Stomach (tissue), 19 donors: Measurements from ENCODE around the gene HMGN2. TPM values are rescaled to one million over a fixed set of nuclear protein-coding genes. Genes with fewer than 3 reads are reported as not detected.
A peak's percentile ranks its signal among the peaks of the same experiment; 100 is the strongest.

ENCODE experiments used
- DNase-seq, 2 donors: peaks; one replicate each; pipeline versions ENCODE4 v3.0.0 to v3.0.0-alpha.2; 2013 to 2019
- H3K27ac ChIP-seq, 5 donors: fragments of 200-600 bp in 4 of 5; sonication (generic) in 4 of 5; one replicate each; pipeline ENCODE4 v1.5.1; 2013 to 2019; ENCODE audit warnings: mild to moderate bottlenecking in 1 of 5, moderate library complexity in 1 of 5
- H3K27me3 ChIP-seq, 3 donors: fragments of 200-600 bp; sonication (generic); one replicate each; pipeline ENCODE4 v1.5.1; 2017 to 2019; ENCODE audit warnings: mixed run types in 1 of 3
- H3K36me3 ChIP-seq, 4 donors: fragments of 200-600 bp; sonication (generic); 1 replicate in 3 of 4; 2 replicates in 1 of 4; pipeline ENCODE4 v1.5.1; 2016 to 2019
- H3K4me1 ChIP-seq, 4 donors: fragments of 200-600 bp; sonication (generic); one replicate each; pipeline ENCODE4 v1.5.1; 2016 to 2019
- H3K4me3 ChIP-seq, 4 donors: fragments of 200-600 bp; sonication (generic) in 3 of 4; one replicate each; pipeline ENCODE4 v1.5.1; 2016 to 2019; ENCODE audit warnings: mild to moderate bottlenecking in 1 of 4
- H3K9me3 ChIP-seq, 4 donors: fragments of 200-600 bp; sonication (generic); one replicate each; pipeline ENCODE4 v1.5.1; 2016 to 2019
- EP300 ChIP-seq: sonication (generic); formaldehyde crosslinking; IDR thresholded peaks from one replicate; pipeline ENCODE4 v1.6.1; 2017; ENCODE audit warnings: antibody characterized with exemption
- POLR2A ChIP-seq, 4 donors: fragments of 450-650 bp; IDR thresholded peaks; one replicate each; pipeline ENCODE4 v1.6.1; 2016; ENCODE audit warnings: antibody characterized with exemption in 4 of 4, control low read depth in 2 of 4, mild to moderate bottlenecking in 1 of 4, moderate library complexity in 1 of 4
- POLR2AphosphoS5 ChIP-seq, 3 donors: sonication (generic); formaldehyde crosslinking; IDR thresholded peaks; one replicate each; pipeline ENCODE4 v1.6.1; 2016; ENCODE audit warnings: antibody characterized with exemption in 3 of 3
- WGBS, 5 donors: extraction: QIAGEN DNeasy Blood & Tissue Kit in 3 of 5; methylation state at CpG; one replicate each; pipeline versions ENCODE4 v1.1.5 to v1.1.7; 2013 to 2018; 5-methylcytosine and 5-hydroxymethylcytosine counted together
- intact Hi-C: fragments of 100-400 bp; cut with DNase I; formaldehyde crosslinking; loops from one replicate; pipeline ENCODE4 v1.15.1; 2023; ENCODE audit warnings: low total_unique reads
- long read RNA-seq, 10 donors: transcript quantifications; one replicate each; lab custom pipeline, GENCODE V29; 2026
- polyA plus RNA-seq, 3 donors: library from polyadenylated mRNA; stranded (reverse); fragments of 200-250 nt; gene quantifications; one replicate each; pipeline ENCODE4 v1.2.3, GENCODE V29; 2013
- total RNA-seq, 5 donors: library from RNA; depleted of rRNA; stranded (reverse); fragments of >200 nt; gene quantifications; one replicate each; pipeline versions ENCODE4 v1.1.0 to v1.2.3, GENCODE V29; 2014 to 2016
- TF ChIP-seq, protein P1 (sequence below), 7 experiments: fragments of 450-650 bp in 4 of 7; fragments of 200-600 bp in 3 of 7; sonication (generic) in 3 of 7; IDR thresholded peaks; one replicate each; pipeline ENCODE4 v1.5.1; 2016 to 2019; ENCODE audit warnings: antibody characterized with exemption in 7 of 7, control low read depth in 2 of 7, mild to moderate bottlenecking in 1 of 7
- donor health status: healthy with polysubstance abuse.
- donor health status: Bipolar disorder and iron deficiency.
- donor health status: healthy.

HMGN2 gene
- total RNA-seq (100 to 1,000 TPM in 4 of 5 donors, 10 to 100 TPM in 1; 70.1 to 897 (median 422) TPM), polyA plus RNA-seq (100 to 1,000 TPM; 418 to 629 (median 615) TPM)
- long read RNA-seq, donor 1, transcript HMGN2-201 (6 exons, 1,191 nt): major isoform, 109 of 131 reads
- long read RNA-seq, donor 1, partial matches to known transcripts: 17 of 131 reads
- long read RNA-seq, donor 1, other reads (novel, unspliced or antisense): 5 of 131 reads
- long read RNA-seq, donor 2, transcript HMGN2-201 (6 exons, 1,191 nt): major isoform, 150 of 172 reads
- long read RNA-seq, donor 2, partial matches to known transcripts: 7 of 172 reads
- long read RNA-seq, donor 2, other reads (novel, unspliced or antisense): 10 of 172 reads
- long read RNA-seq, donor 3, transcript HMGN2-201 (6 exons, 1,191 nt): major isoform, 118 of 295 reads
- long read RNA-seq, donor 3, partial matches to known transcripts: 170 of 295 reads
- long read RNA-seq, donor 3, other reads (novel, unspliced or antisense): 5 of 295 reads
- long read RNA-seq, donor 4, transcript HMGN2-201 (6 exons, 1,191 nt): major isoform, 23 of 23 reads
- long read RNA-seq, donor 4, partial matches to known transcripts: 0 of 23 reads
- long read RNA-seq, donor 4, other reads (novel, unspliced or antisense): 0 of 23 reads
- long read RNA-seq, donor 5, transcript HMGN2-201 (6 exons, 1,191 nt): major isoform, 254 of 300 reads
- long read RNA-seq, donor 5, partial matches to known transcripts: 33 of 300 reads
- long read RNA-seq, donor 5, other reads (novel, unspliced or antisense): 8 of 300 reads
- long read RNA-seq, donor 6: 0 reads
- long read RNA-seq, donor 7, transcript HMGN2-201 (6 exons, 1,191 nt): major isoform, 249 of 479 reads
- long read RNA-seq, donor 7, transcript HMGN2-205 (5 exons, 952 nt): minor isoform, 6 of 479 reads
- long read RNA-seq, donor 7, partial matches to known transcripts: 196 of 479 reads
- long read RNA-seq, donor 7, other reads (novel, unspliced or antisense): 26 of 479 reads
- long read RNA-seq, donor 8, transcript HMGN2-201 (6 exons, 1,191 nt): major isoform, 211 of 567 reads
- long read RNA-seq, donor 8, partial matches to known transcripts: 342 of 567 reads
- long read RNA-seq, donor 8, other reads (novel, unspliced or antisense): 6 of 567 reads
- long read RNA-seq, donor 9, transcript HMGN2-201 (6 exons, 1,191 nt): major isoform, 171 of 424 reads
- long read RNA-seq, donor 9, partial matches to known transcripts: 241 of 424 reads
- long read RNA-seq, donor 9, other reads (novel, unspliced or antisense): 10 of 424 reads
- long read RNA-seq, donor 10, transcript HMGN2-201 (6 exons, 1,191 nt): major isoform, 86 of 190 reads
- long read RNA-seq, donor 10, partial matches to known transcripts: 100 of 190 reads
- long read RNA-seq, donor 10, other reads (novel, unspliced or antisense): 0 of 190 reads

DNA sequence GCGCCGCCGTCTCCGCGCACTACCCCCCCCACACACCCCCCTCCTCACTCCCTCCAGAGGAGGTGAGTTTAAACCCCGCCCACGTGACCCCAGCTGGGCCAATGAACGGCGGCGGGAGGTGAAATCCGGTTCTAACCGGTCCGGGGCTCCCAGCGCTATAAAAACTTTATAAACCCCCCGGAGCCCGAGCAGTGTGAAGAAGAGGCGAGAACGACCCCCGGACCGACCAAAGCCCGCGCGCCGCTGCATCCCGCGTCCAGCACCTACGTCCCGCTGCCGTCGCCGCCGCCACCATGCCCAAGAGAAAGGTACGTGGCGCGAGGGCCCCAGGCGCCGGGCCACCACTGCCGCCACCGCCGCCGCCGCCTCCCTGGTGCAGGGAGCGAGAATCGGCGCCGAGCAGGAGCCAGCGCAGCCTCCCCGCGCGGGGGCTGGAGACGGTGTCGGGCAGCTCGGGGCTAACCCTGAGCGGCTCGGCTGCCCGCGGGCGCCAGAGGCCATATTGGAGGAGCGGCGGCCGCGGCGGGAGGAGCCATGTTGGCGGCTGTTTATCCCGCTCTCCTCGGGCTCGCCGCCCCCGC is at the start of gene HMGN2:
HMGN2 (plus strand) TSS at position 121 of the 581 bp plus-strand sequence; CDS start at position 294, 173 bp downstream.
- intact Hi-C loops: no loop called here
- TF ChIP-seq, protein P1, sequence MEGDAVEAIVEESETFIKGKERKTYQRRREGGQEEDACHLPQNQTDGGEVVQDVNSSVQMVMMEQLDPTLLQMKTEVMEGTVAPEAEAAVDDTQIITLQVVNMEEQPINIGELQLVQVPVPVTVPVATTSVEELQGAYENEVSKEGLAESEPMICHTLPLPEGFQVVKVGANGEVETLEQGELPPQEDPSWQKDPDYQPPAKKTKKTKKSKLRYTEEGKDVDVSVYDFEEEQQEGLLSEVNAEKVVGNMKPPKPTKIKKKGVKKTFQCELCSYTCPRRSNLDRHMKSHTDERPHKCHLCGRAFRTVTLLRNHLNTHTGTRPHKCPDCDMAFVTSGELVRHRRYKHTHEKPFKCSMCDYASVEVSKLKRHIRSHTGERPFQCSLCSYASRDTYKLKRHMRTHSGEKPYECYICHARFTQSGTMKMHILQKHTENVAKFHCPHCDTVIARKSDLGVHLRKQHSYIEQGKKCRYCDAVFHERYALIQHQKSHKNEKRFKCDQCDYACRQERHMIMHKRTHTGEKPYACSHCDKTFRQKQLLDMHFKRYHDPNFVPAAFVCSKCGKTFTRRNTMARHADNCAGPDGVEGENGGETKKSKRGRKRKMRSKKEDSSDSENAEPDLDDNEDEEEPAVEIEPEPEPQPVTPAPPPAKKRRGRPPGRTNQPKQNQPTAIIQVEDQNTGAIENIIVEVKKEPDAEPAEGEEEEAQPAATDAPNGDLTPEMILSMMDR (IDR thresholded peaks at IDR 0.05): no peak
- TF ChIP-seq EP300 (no peak), POLR2AphosphoS5 (IDR thresholded peaks at IDR 0.05) (peak in 2 of 3 donors; percentile 12 to 51), POLR2A (IDR thresholded peaks at IDR 0.05) (no peak)
- peaks cover 25 to 61% (median 49%) of the 10 kb centered on the region in 4 donors for H3K4me1 ChIP-seq
- H3K4me3 ChIP-seq: peak within 1 kb of the TSS; percentile 94 to 100 (median 98)
- peak within 1 kb of the TSS; percentile 99 to 100 (median 100) for H3K27ac ChIP-seq
- peak; percentile 91 to 97 for DNase-seq
- no peaks in the 10 kb centered on the region for H3K9me3 ChIP-seq
- peaks cover 12 to 59% (median 54%) of the 10 kb centered on the region in 4 donors for H3K36me3 ChIP-seq
- WGBS, 5 donors: 0 to 1% (median 0%) methylated on average over 18 to 69 of the region's 69 CpGs
- H3K27me3 ChIP-seq: no peaks in the 10 kb centered on the region

DNA sequence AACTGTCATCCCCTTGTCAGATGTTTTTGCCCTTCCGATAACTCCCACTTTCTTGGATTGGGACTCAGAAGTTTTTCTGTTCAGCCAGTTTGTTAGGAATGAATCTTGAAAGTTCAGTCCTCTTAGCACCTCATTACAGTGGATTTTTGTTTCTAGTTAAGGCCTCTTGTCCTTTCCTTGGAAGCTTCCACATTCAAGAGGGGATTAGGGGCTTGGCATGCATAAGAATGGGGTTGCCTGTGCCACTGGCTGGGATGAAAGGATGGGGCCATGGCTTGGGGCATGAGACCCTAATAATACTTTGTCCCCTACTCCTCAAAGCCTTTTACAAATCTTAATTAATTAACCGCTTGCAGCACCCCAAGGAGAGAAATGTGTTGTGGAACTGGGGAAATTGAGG is 42.5 kb upstream of the HMGN2 start:
- intact Hi-C loops: no loop called here
- 86 to 97% (median 90%) methylated on average over 2 of the region's 2 CpGs for WGBS, 5 donors
- H3K4me1 ChIP-seq: peaks cover 7 to 31% (median 28%) of the 10 kb centered on the region in 4 donors
- peaks cover 0 to 4% (median 0%) of the 10 kb centered on the region in 3 donors for H3K27me3 ChIP-seq
- H3K4me3 ChIP-seq: no peak overlapping the region
- peaks cover 0 to 10% (median 4%) of the 10 kb centered on the region in 4 donors for H3K36me3 ChIP-seq
- DNase-seq: no peak
- no peak overlapping the region for H3K27ac ChIP-seq
- no peaks in the 10 kb centered on the region for H3K9me3 ChIP-seq
- TF ChIP-seq, protein P1 (IDR thresholded peaks at IDR 0.05): no peak
- TF ChIP-seq EP300 (no peak), POLR2A (IDR thresholded peaks at IDR 0.05) (no peak), POLR2AphosphoS5 (IDR thresholded peaks at IDR 0.05) (no peak)

DNA sequence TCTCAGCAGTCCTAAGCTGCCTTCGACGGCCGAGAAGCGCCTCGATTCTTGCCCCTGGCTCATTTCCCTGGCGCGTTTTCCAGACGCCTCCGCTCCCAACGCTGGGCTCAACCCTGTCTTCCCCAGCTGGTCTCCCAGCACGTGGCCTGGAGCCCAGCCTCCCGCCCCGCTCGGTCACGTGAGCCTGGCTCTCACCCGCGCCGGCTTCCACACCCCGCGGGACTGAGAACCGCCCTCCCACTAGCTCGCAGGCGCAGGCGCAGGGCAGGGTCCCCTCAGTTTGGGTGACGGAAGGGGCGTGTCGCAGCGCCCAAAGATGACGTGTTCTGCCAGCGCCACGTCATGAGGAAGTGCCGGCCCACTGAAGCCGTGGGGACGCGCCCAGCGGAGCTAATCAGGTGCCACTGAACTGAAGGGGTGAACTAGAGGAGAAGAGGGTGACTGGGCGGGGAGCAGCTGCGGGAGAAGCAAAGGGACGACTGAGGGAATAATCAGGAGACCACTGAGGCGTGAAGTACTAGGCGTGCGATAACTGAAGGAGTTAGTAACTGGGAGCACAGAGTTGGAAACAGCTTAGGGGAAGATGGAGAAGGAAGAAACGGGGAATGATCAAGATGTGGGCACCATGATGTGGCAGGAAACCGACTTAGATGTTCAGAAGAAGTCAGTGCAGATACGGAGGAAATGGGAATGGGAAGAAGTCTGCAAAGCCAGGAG is 40.1 kb upstream of the HMGN2 start, which contains the start of gene DHDDS:
DHDDS (plus strand) TSS at position 343 of the 717 bp plus-strand sequence. CDS start 625 bp downstream, outside the sequence.
- intact Hi-C loops: no loop called here
- Histone ChIP-seq H3K27ac (peak within 1 kb of the TSS; percentile 53 to 89 (median 80)), H3K27me3 (no peaks in the 10 kb centered on the region), H3K9me3 (no peaks in the 10 kb centered on the region), H3K4me3 (peak within 1 kb of the TSS; percentile 61 to 75 (median 70)), H3K4me1 (peaks cover 7 to 41% (median 33%) of the 10 kb centered on the region in 4 donors), H3K36me3 (peaks cover 13 to 34% (median 28%) of the 10 kb centered on the region in 4 donors)
- DNase-seq: peak; percentile 99 to 100
- peak; percentile 94 to 99 (median 96) for TF ChIP-seq POLR2AphosphoS5 (IDR thresholded peaks at IDR 0.05)
- TF ChIP-seq POLR2A (IDR thresholded peaks at IDR 0.05): peak in 2 of 4 donors; percentile 37 to 92
- no peak for TF ChIP-seq EP300
- TF ChIP-seq, protein P1 (IDR thresholded peaks at IDR 0.05): peak in 1 of 7 experiments; percentile 16
- WGBS, 5 donors: 0 to 1% (median 0%) methylated on average over 33 to 45 of the region's 45 CpGs
